Osteocyte (in vitro differentiated cells): Measurements from ENCODE around the gene RASGEF1C. TPM values are rescaled to one million over a fixed set of nuclear protein-coding genes. Genes with fewer than 3 reads are reported as not detected.

Experiments
- DNase-seq: peaks from one replicate; pipeline ENCODE4 v3.0.0; 2021; ENCODE audit warnings: mixed read lengths; ENCODE audit not compliant: unreplicated experiment; ENCODE audit errors: extremely low spot score
- H3K27ac Mint-ChIP-seq: one replicate; pipeline ENCODE4 v1.8.0; 2021; ENCODE audit warnings: mild to moderate bottlenecking, mixed read lengths; ENCODE audit not compliant: unreplicated experiment
- H3K27me3 Mint-ChIP-seq: one replicate; pipeline ENCODE4 v1.8.0; 2021; ENCODE audit warnings: mixed read lengths; ENCODE audit not compliant: unreplicated experiment
- H3K36me3 Mint-ChIP-seq: one replicate; pipeline ENCODE4 v1.8.0; 2021; ENCODE audit warnings: mixed read lengths; ENCODE audit not compliant: unreplicated experiment
- H3K4me1 Mint-ChIP-seq: one replicate; pipeline ENCODE4 v1.8.0; 2021; ENCODE audit warnings: mixed read lengths; ENCODE audit not compliant: unreplicated experiment
- H3K4me3 Mint-ChIP-seq: one replicate; pipeline ENCODE4 v1.8.0; 2021; ENCODE audit warnings: mild to moderate bottlenecking, moderate library complexity, mixed read lengths; ENCODE audit not compliant: unreplicated experiment
- H3K9me3 Mint-ChIP-seq: one replicate; pipeline ENCODE4 v1.8.0; 2021; ENCODE audit warnings: mixed read lengths; ENCODE audit not compliant: unreplicated experiment
- CTCF ChIP-seq: fragments of 200-600 bp; sonication (generic); IDR thresholded peaks from 2 replicates; pipeline ENCODE4 v1.5.0; 2021; ENCODE audit warnings: antibody characterized with exemption, mild to moderate bottlenecking, moderate library complexity
- total RNA-seq: library from RNA; stranded (reverse); gene quantifications from 2 replicates; pipeline ENCODE4 v1.2.1, GENCODE V29; 2021

RASGEF1C gene
- total RNA-seq, 1 donor from 2014 or later: not detected

DNA sequence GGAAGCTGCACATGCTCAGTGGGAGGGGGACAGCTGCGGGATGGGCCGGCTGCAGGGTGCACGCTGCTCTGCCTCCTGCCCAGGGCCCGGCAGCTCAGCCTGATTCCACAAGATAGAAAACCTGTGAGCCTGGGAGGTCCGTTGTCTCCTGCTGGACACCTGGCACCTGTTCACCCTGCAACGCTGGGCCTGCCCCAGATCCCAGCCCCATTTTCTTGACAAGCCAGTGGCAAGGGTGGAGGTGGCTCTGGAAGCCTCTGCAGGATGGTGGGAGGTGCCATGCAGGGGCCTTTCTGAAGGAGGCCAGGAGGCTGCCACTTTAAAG is 69.3 kb downstream of the RASGEF1C start:
- no peak for TF ChIP-seq CTCF
- Mint-ChIP-seq H3K4me3 (no peak overlapping the region), H3K36me3 (no peaks in the 10 kb centered on the region), H3K4me1 (peaks cover 4% of the 10 kb centered on the region), H3K27ac (no peak overlapping the region), H3K27me3 (peaks cover 21% of the 10 kb centered on the region), H3K9me3 (no peaks in the 10 kb centered on the region)
- no peak for DNase-seq

GRCh38 chr5:180138976-180139730 is 69.9 kb downstream of the RASGEF1C start:
- peak; percentile 79 for DNase-seq
- Mint-ChIP-seq H3K4me1 (peaks cover 4% of the 10 kb centered on the region), H3K9me3 (no peaks in the 10 kb centered on the region), H3K27ac (no peak overlapping the region), H3K4me3 (no peak overlapping the region), H3K27me3 (peaks cover 21% of the 10 kb centered on the region), H3K36me3 (no peaks in the 10 kb centered on the region)
- no peak for TF ChIP-seq CTCF

- H3K27me3 Mint-ChIP-seq: peaks cover 21% of the 10 kb centered on the region
- H3K27ac Mint-ChIP-seq: no peak overlapping the region
- peaks cover 4% of the 10 kb centered on the region for H3K4me1 Mint-ChIP-seq
- H3K4me3 Mint-ChIP-seq: no peak overlapping the region
- peak; percentile 63 for DNase-seq
- no peaks in the 10 kb centered on the region for H3K9me3 Mint-ChIP-seq
- no peak for TF ChIP-seq CTCF
- H3K36me3 Mint-ChIP-seq: no peaks in the 10 kb centered on the region
Observed at GRCh38 chr5:180138214-180138975, 70.6 kb downstream of the RASGEF1C start.

DNA sequence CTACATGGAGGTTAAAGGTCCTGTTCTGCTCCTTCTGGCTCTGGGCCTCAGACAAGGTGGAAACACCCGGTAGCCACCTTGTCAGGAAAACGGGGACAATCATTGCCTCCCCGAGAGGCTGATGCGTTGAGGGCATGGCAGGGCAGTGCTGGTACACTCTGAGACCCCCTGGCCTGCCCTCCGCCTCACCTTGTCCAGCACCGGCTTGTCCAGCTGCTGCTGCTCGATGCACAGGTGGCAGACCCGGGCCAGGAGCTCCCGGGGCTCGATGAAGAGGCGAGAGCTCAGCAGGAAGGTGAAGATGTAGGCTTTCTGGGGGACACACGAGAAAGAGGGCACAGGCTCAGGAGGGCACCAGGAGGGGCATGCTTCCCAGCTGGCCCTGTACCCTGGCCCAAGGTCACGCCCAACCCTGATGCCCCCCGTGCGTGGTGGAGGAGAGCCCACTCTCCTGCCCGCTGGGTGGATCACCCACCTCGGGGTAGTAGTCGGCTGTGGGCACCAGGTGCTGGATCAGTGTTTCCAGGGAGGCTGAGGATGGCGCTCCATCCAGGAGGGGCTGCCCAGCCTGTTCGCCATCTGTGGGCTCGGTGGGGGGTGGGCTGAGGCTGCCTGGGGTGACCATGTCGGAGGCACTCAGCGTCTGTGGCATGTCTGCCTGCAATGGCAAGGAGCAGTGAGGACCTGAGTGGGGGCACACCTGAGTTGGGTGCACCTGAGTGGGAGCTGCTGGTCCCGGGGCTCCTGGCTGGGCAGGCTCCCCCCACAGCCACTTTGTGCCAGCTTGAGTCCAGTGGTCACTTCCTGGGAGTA is 71.4 kb downstream of the RASGEF1C start:
- Mint-ChIP-seq H3K27me3 (peaks cover 21% of the 10 kb centered on the region), H3K4me3 (no peak overlapping the region), H3K4me1 (peaks cover 4% of the 10 kb centered on the region), H3K36me3 (no peaks in the 10 kb centered on the region), H3K27ac (no peak overlapping the region), H3K9me3 (no peaks in the 10 kb centered on the region)
- DNase-seq: peak; percentile 79
- no peak for TF ChIP-seq CTCF
